ENCODE measurements around the gene RNF26. TPM values are rescaled to one million over a fixed set of nuclear protein-coding genes. Genes with fewer than 3 reads are reported as not detected.

The RNF26 gene
- total and polyA plus RNA-seq, 2 donors from 2014 or later, result 18.2 to 23.5 TPM

- H3K9me3 ChIP-seq (ENCODE audit: control insufficient read depth in 2 of 3, insufficient read depth in 1 of 3, low read length in 3 of 3), result no peaks in the 10 kb centered on the region
- H3K27ac ChIP-seq (ENCODE audit: low read depth in 2 of 2, low read length in 2 of 2), result no peak overlapping the region
- no peak overlapping the region for H3K9ac ChIP-seq (ENCODE audit: low read length in 3 of 3)
- intact Hi-C loops (cut with DNase I), result no loop called here
- H3K27me3 ChIP-seq (ENCODE audit: control insufficient read depth, insufficient read depth, low read length), result no peaks in the 10 kb centered on the region
- peaks cover 0 to 4% (median 0%) of the 10 kb centered on the region in 3 donors for H3K4me1 ChIP-seq (ENCODE audit: control insufficient read depth in 2 of 3, insufficient read depth in 2 of 3, low read depth in 1 of 3, low read length in 3 of 3)
- FAIRE-seq, result no peak
- no peaks in the 10 kb centered on the region for H3K36me3 ChIP-seq (ENCODE audit: control insufficient read depth in 2 of 3, insufficient read depth in 3 of 3, low read length in 3 of 3)
- TF ChIP-seq CTCF (IDR thresholded peaks at IDR 0.05; ENCODE audit: borderline replicate concordance, extremely low read depth, insufficient read depth), result no peak
- DNase-seq, result no peak
- H3K4me3 ChIP-seq (ENCODE audit: low read length in 3 of 3), result no peak overlapping the region
Measured at GRCh38 chr11:119309953-119310681, 24.2 kb upstream of the RNF26 start.

GRCh38 chr11:119310682-119311052, 23.7 kb upstream of the RNF26 start:
- no peak overlapping the region for H3K27ac ChIP-seq (ENCODE audit: low read depth in 2 of 2, low read length in 2 of 2)

GRCh38 chr11:119314726-119315125, 19.6 kb upstream of the RNF26 start:
- Histone ChIP-seq H3K4me3 (ENCODE audit: low read length in 3 of 3) (peak overlapping the region in 1 of 3 donors; percentile 6), H3K27me3 (ENCODE audit: control insufficient read depth, insufficient read depth, low read length) (no peaks in the 10 kb centered on the region), H3K4me1 (ENCODE audit: control insufficient read depth in 2 of 3, insufficient read depth in 2 of 3, low read depth in 1 of 3, low read length in 3 of 3) (peaks cover 0 to 20% (median 9%) of the 10 kb centered on the region in 3 donors), H3K36me3 (ENCODE audit: control insufficient read depth in 2 of 3, insufficient read depth in 3 of 3, low read length in 3 of 3) (no peaks in the 10 kb centered on the region), H3K9ac (ENCODE audit: low read length in 3 of 3) (no peak overlapping the region), H3K27ac (ENCODE audit: low read depth in 2 of 2, low read length in 2 of 2) (peak overlapping the region in 1 of 2 donors; percentile 71), H3K9me3 (ENCODE audit: control insufficient read depth in 2 of 3, insufficient read depth in 1 of 3, low read length in 3 of 3) (no peaks in the 10 kb centered on the region)
- no peak for TF ChIP-seq CTCF (IDR thresholded peaks at IDR 0.05; ENCODE audit: borderline replicate concordance, extremely low read depth, insufficient read depth)
- DNase-seq (peak in 1 of 5 donors; percentile 51), FAIRE-seq (no peak)
- intact Hi-C loops (cut with DNase I), result no loop called here

More at GRCh38 chr11:119310682-119311052, 23.7 kb upstream of the RNF26 start:
- no peak for TF ChIP-seq CTCF (IDR thresholded peaks at IDR 0.05; ENCODE audit: borderline replicate concordance, extremely low read depth, insufficient read depth)
- Histone ChIP-seq H3K9ac (ENCODE audit: low read length in 3 of 3) (no peak overlapping the region), H3K36me3 (ENCODE audit: control insufficient read depth in 2 of 3, insufficient read depth in 3 of 3, low read length in 3 of 3) (no peaks in the 10 kb centered on the region), H3K9me3 (ENCODE audit: control insufficient read depth in 2 of 3, insufficient read depth in 1 of 3, low read length in 3 of 3) (no peaks in the 10 kb centered on the region), H3K4me3 (ENCODE audit: low read length in 3 of 3) (no peak overlapping the region), H3K4me1 (ENCODE audit: control insufficient read depth in 2 of 3, insufficient read depth in 2 of 3, low read depth in 1 of 3, low read length in 3 of 3) (peaks cover 0 to 8% (median 4%) of the 10 kb centered on the region in 3 donors), H3K27me3 (ENCODE audit: control insufficient read depth, insufficient read depth, low read length) (no peaks in the 10 kb centered on the region)
- FAIRE-seq (no peak), DNase-seq (no peak)
- intact Hi-C loops (cut with DNase I), result no loop called here
